Neural cell (in vitro differentiated cells): ENCODE results near the gene HDAC5. TPM values are rescaled to one million over a fixed set of nuclear protein-coding genes. Genes with fewer than 3 reads are reported as not detected.

Source experiments
- H2AFZ ChIP-seq: fragments of 200-600, 300-800 bp; sonication (generic), shearing (Covaris generic); 2 replicates; pipeline ENCODE4 v1.6.0; 2014; ENCODE audit warnings: low read depth, mild to moderate bottlenecking, antibody characterized with exemption, low read length, moderate library complexity
- H3F3A ChIP-seq: fragments of 200-600 bp; shearing (Covaris generic); 2 replicates; pipeline ENCODE4 v1.6.1; 2016; ENCODE audit warnings: mild to moderate bottlenecking, moderate library complexity, mixed read lengths, antibody characterized with exemption, low read length; ENCODE audit not compliant: insufficient read depth, poor library complexity, severe bottlenecking
- H3K27ac ChIP-seq: fragments of 200-600, 300-800 bp; sonication (generic), shearing (Covaris generic); 2 replicates; pipeline ENCODE4 v1.5.1; 2014; ENCODE audit warnings: mild to moderate bottlenecking, low read length, moderate library complexity
- H3K27me3 ChIP-seq: fragments of 300-800, 200-600 bp; sonication (generic), shearing (Covaris generic); 2 replicates; pipeline ENCODE4 v1.6.0; 2014; ENCODE audit warnings: mild to moderate bottlenecking, low read depth, low read length, moderate library complexity; ENCODE audit not compliant: insufficient read depth
- H3K36me3 ChIP-seq: fragments of 300-800, 200-600 bp; sonication (generic), shearing (Covaris generic); 2 replicates; pipeline ENCODE4 v1.5.1; 2014; ENCODE audit warnings: mild to moderate bottlenecking, antibody characterized with exemption, low read length, moderate library complexity; ENCODE audit not compliant: insufficient read depth
- H3K4me2 ChIP-seq: fragments of 300-800, 200-600 bp; sonication (generic), shearing (Covaris generic); 2 replicates; pipeline ENCODE4 v1.6.0; 2014; ENCODE audit warnings: mild to moderate bottlenecking, low read length
- H3K4me3 ChIP-seq: fragments of 300-800, 200-600 bp; sonication (generic), shearing (Covaris generic); 2 replicates; pipeline ENCODE4 v1.5.1; 2014; ENCODE audit warnings: mild to moderate bottlenecking, low read length, moderate library complexity
- H3K79me2 ChIP-seq: fragments of 200-600 bp; shearing (Covaris generic); replicated peaks from 2 replicates; pipeline ENCODE4 v1.6.0; 2014; ENCODE audit warnings: mild to moderate bottlenecking, low read length, moderate library complexity; ENCODE audit not compliant: insufficient read depth
- H3K9ac ChIP-seq: fragments of 300-800, 200-600 bp; sonication (generic), shearing (Covaris generic); 2 replicates; pipeline ENCODE4 v1.6.1; 2016; ENCODE audit warnings: mild to moderate bottlenecking, low read length, mixed read lengths
- H3K9me2 ChIP-seq: fragments of 200-600 bp; shearing (Covaris generic); 2 replicates; pipeline ENCODE4 v1.6.1; 2016; ENCODE audit warnings: mild to moderate bottlenecking, low read length, mixed read lengths; ENCODE audit not compliant: insufficient read depth
- H3K9me3 ChIP-seq: fragments of 200-600, 300-800 bp; sonication (generic), shearing (Covaris generic); 2 replicates; pipeline ENCODE4 v1.6.1; 2016; ENCODE audit warnings: mild to moderate bottlenecking, mixed run types, low read length, moderate library complexity, mixed read lengths
- H4K20me1 ChIP-seq: fragments of 200-600 bp; shearing (Covaris generic); 2 replicates; pipeline ENCODE4 v1.6.1; 2016; ENCODE audit warnings: mild to moderate bottlenecking, mixed run types; ENCODE audit not compliant: insufficient read depth
- EP300 ChIP-seq: fragments of 450-650 bp; conservative IDR thresholded peaks from 2 replicates; pipeline ENCODE4 v1.6.1; 2014; ENCODE audit warnings: antibody characterized with exemption, mild to moderate bottlenecking, moderate library complexity; ENCODE audit not compliant: poor library complexity, severe bottlenecking
- EZH2 ChIP-seq: fragments of 200-600, 300-800 bp; shearing (Covaris generic), sonication (generic); IDR thresholded peaks from 2 replicates; pipeline ENCODE4 v1.6.1; 2014; ENCODE audit warnings: antibody characterized with exemption, low read length, borderline replicate concordance, mild to moderate bottlenecking; ENCODE audit not compliant: insufficient read depth, poor library complexity, severe bottlenecking
- MXI1 ChIP-seq: fragments of 450-650 bp; conservative IDR thresholded peaks from 2 replicates; pipeline ENCODE4 v1.6.1; 2014; ENCODE audit warnings: antibody characterized with exemption, mild to moderate bottlenecking; ENCODE audit not compliant: poor library complexity, severe bottlenecking
- POLR2AphosphoS5 ChIP-seq: IDR thresholded peaks from 2 replicates; pipeline ENCODE4 v1.6.1; 2012
- RAD21 ChIP-seq: fragments of 450-650 bp; conservative IDR thresholded peaks from 2 replicates; pipeline ENCODE4 v1.6.1; 2014; ENCODE audit warnings: antibody characterized with exemption, mild to moderate bottlenecking, moderate library complexity
- SMC3 ChIP-seq: fragments of 450-650 bp; conservative IDR thresholded peaks from 2 replicates; pipeline ENCODE4 v1.6.1; 2014; ENCODE audit warnings: antibody characterized with exemption, mild to moderate bottlenecking, moderate library complexity; ENCODE audit not compliant: poor library complexity
- TAF1 ChIP-seq: IDR thresholded peaks from 2 replicates; pipeline ENCODE4 v1.6.1; 2012; ENCODE audit warnings: low read depth
- polyA plus RNA-seq: library from polyadenylated mRNA; depleted of rRNA; stranded (reverse); fragments of >200 nt; gene quantifications from 2 replicates; pipeline ENCODE4 v1.2.3, GENCODE V29; 2014
- TF ChIP-seq, protein P1 (sequence below): fragments of 450-650 bp; IDR thresholded peaks from 2 replicates; pipeline ENCODE4 v1.5.1; 2014; ENCODE audit warnings: antibody characterized with exemption, mild to moderate bottlenecking, moderate library complexity; ENCODE audit not compliant: poor library complexity, severe bottlenecking
- TF ChIP-seq, protein P2 (sequence below): IDR thresholded peaks from 2 replicates; pipeline ENCODE4 v1.6.1; 2012; ENCODE audit warnings: borderline replicate concordance

Gene HDAC5
- polyA plus RNA-seq, 1 donor from 2014 or later: 97.8 TPM

DNA sequence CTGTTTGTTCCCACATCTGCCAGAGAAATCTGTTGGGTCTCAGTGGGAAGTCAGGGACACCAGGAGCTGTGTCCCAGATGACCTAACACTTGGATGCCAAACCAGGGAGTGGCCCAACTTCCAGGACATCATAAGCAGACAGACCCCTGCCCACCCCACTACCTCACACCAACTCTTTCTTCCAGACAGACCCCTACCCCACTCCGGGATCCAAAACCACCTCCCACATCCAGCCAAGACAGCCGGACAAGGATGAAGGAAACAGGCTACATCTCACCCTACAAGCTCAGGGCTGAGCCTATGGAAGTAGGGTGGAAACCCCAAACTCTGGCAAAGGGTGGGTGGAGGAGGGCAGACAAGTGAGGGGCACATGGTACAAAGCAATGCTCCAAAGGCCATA is 3.6 kb downstream of the HDAC5 start:
- H3K9ac ChIP-seq: no peak overlapping the region
- H3K27me3 ChIP-seq: no peaks in the 10 kb centered on the region
- TF ChIP-seq TAF1 (no peak), SMC3 (no peak), EZH2 (no peak), EP300 (no peak), RAD21 (no peak), MXI1 (no peak), POLR2AphosphoS5 (no peak)
- TF ChIP-seq, protein P1, sequence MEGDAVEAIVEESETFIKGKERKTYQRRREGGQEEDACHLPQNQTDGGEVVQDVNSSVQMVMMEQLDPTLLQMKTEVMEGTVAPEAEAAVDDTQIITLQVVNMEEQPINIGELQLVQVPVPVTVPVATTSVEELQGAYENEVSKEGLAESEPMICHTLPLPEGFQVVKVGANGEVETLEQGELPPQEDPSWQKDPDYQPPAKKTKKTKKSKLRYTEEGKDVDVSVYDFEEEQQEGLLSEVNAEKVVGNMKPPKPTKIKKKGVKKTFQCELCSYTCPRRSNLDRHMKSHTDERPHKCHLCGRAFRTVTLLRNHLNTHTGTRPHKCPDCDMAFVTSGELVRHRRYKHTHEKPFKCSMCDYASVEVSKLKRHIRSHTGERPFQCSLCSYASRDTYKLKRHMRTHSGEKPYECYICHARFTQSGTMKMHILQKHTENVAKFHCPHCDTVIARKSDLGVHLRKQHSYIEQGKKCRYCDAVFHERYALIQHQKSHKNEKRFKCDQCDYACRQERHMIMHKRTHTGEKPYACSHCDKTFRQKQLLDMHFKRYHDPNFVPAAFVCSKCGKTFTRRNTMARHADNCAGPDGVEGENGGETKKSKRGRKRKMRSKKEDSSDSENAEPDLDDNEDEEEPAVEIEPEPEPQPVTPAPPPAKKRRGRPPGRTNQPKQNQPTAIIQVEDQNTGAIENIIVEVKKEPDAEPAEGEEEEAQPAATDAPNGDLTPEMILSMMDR: no peak
- TF ChIP-seq, protein P2, sequence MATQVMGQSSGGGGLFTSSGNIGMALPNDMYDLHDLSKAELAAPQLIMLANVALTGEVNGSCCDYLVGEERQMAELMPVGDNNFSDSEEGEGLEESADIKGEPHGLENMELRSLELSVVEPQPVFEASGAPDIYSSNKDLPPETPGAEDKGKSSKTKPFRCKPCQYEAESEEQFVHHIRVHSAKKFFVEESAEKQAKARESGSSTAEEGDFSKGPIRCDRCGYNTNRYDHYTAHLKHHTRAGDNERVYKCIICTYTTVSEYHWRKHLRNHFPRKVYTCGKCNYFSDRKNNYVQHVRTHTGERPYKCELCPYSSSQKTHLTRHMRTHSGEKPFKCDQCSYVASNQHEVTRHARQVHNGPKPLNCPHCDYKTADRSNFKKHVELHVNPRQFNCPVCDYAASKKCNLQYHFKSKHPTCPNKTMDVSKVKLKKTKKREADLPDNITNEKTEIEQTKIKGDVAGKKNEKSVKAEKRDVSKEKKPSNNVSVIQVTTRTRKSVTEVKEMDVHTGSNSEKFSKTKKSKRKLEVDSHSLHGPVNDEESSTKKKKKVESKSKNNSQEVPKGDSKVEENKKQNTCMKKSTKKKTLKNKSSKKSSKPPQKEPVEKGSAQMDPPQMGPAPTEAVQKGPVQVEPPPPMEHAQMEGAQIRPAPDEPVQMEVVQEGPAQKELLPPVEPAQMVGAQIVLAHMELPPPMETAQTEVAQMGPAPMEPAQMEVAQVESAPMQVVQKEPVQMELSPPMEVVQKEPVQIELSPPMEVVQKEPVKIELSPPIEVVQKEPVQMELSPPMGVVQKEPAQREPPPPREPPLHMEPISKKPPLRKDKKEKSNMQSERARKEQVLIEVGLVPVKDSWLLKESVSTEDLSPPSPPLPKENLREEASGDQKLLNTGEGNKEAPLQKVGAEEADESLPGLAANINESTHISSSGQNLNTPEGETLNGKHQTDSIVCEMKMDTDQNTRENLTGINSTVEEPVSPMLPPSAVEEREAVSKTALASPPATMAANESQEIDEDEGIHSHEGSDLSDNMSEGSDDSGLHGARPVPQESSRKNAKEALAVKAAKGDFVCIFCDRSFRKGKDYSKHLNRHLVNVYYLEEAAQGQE: no peak
- H3K27ac ChIP-seq: no peak overlapping the region
- H3K36me3 ChIP-seq: no peaks in the 10 kb centered on the region
- H3K9me2 ChIP-seq: no peaks in the 10 kb centered on the region
- no peaks in the 10 kb centered on the region for H3K9me3 ChIP-seq
- H3K79me2 ChIP-seq: peaks cover 53% of the 10 kb centered on the region
- H3K4me2 ChIP-seq: no peak overlapping the region
- H4K20me1 ChIP-seq: peaks cover 11% of the 10 kb centered on the region
- no peak overlapping the region for H2AFZ ChIP-seq
- H3K4me3 ChIP-seq: peak overlapping the region; percentile 16
- no peaks in the 10 kb centered on the region for H3F3A ChIP-seq

DNA sequence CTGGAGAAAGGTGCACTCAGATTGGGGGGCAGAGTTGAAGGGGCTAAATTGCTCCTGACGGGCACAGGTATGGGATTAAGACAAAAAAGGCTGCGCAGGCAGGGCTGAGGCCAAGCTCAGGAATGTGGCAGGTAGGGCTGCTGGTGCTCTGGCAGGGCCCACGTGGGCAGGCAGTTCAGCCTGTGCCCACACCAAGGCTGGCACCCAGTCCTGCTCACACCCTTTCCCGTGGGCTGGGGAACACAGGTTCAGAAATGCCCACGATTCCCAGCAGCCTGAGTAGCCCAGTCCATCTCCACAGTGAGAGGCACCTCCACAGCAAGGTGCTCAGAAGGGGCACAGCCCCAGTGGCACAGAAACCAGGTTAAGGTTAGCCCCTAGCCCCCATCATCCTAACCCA is 4.4 kb downstream of the HDAC5 start:
- Histone ChIP-seq H3F3A (no peaks in the 10 kb centered on the region), H3K9me3 (no peaks in the 10 kb centered on the region), H3K4me2 (no peak overlapping the region), H3K9ac (no peak overlapping the region), H3K9me2 (no peaks in the 10 kb centered on the region), H3K27ac (no peak overlapping the region), H4K20me1 (peaks cover 11% of the 10 kb centered on the region), H3K79me2 (peaks cover 53% of the 10 kb centered on the region), H2AFZ (no peak overlapping the region), H3K4me3 (peak overlapping the region; percentile 10), H3K36me3 (no peaks in the 10 kb centered on the region), H3K27me3 (no peaks in the 10 kb centered on the region)
- TF ChIP-seq POLR2AphosphoS5: no peak
- TF ChIP-seq MXI1: no peak
- no peak for TF ChIP-seq RAD21
- no peak for TF ChIP-seq TAF1
- TF ChIP-seq, protein P2: no peak
- TF ChIP-seq EP300: no peak
- TF ChIP-seq EZH2: no peak
- TF ChIP-seq, protein P1: no peak
- TF ChIP-seq SMC3: no peak
